Activated CD8-positive, alpha-beta T cell treated with anti-CD3 and anti-CD28 coated beads, Interleukin-2, amount 10 ng/mL, durations not matched to agents 7 days and 5 days (primary cell): ENCODE measurements around the gene SMIM12. TPM values are rescaled to one million over a fixed set of nuclear protein-coding genes. Genes with fewer than 3 reads are reported as not detected.
"Not testable (repeated sequence)": the region's sequence is repeated elsewhere in the genome, so short reads cannot be mapped to it uniquely, and the experiment has no call there.

Experiments used
- ATAC-seq: fragments of 150-1000 bp; cut with Tn5 transposase; one replicate; pipeline ENCODE4 v1.10.0; 2021; ENCODE audit warnings: moderate library complexity
- CTCF ChIA-PET: fragments of 350-600 bp; sonication (Branson Sonifier 250); formaldehyde crosslinking; loops from one replicate; lab custom pipeline; 2021; ENCODE audit warnings: antibody characterized with exemption; lab: Charles Lee
- POLR2A ChIA-PET: fragments of 350-600 bp; sonication (Branson Sonifier 250); formaldehyde crosslinking; loops from one replicate; lab custom pipeline; 2021; ENCODE audit warnings: antibody characterized with exemption; lab: Charles Lee
- DNase-seq: peaks from one replicate; pipeline ENCODE4 v3.0.0-alpha.2; 2020
- H3K27ac Mint-ChIP-seq: one replicate; pipeline ENCODE4 v1.8.0; 2021; ENCODE audit warnings: mild to moderate bottlenecking, mixed read lengths
- H3K27me3 Mint-ChIP-seq: one replicate; pipeline ENCODE4 v1.8.0; 2021; ENCODE audit warnings: low read depth, mixed read lengths
- H3K36me3 Mint-ChIP-seq: one replicate; pipeline ENCODE4 v1.8.0; 2021; ENCODE audit warnings: low read depth, mixed read lengths
- H3K4me1 Mint-ChIP-seq: one replicate; pipeline ENCODE4 v1.8.0; 2021; ENCODE audit warnings: low read depth, mixed read lengths
- H3K4me3 Mint-ChIP-seq: one replicate; pipeline ENCODE4 v1.8.0; 2021; ENCODE audit warnings: mild to moderate bottlenecking, mixed read lengths
- H3K9me3 Mint-ChIP-seq: one replicate; pipeline ENCODE4 v1.8.0; 2022; ENCODE audit warnings: mixed read lengths; ENCODE audit not compliant: insufficient read depth
- total RNA-seq, 2 experiments: library from RNA; stranded (reverse); gene quantifications; one replicate each; pipeline ENCODE4 v1.2.3, GENCODE V29; 2021

The SMIM12 gene
- total RNA-seq, 2 experiments from 2014 or later: 50.4 to 52.2 TPM

DNA sequence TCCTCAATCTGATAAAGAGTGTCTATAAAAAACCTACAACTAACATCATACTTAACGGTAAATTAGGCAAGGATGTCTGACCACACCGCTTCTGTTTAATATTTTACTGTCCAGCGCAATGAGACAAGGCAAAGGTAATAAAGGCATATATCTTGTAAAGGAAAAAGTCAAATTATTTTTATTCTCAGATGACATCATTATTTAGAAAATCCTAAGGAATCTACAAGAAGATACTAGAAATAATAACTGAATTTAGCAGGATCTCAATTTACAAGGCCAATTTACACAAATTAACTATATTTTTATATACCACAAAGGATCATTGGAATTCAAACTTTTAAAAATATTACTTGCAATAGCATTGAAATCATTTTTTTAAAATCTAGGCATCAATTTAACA, 37.3 kb downstream of the SMIM12 start:
- no peaks in the 10 kb centered on the region for H3K4me1 Mint-ChIP-seq
- DNase-seq (no peak), ATAC-seq (no peak)
- no peaks in the 10 kb centered on the region for H3K27me3 Mint-ChIP-seq
- ChIA-PET POLR2A (no interaction called here), CTCF (no interaction called here)
- H3K4me3 Mint-ChIP-seq: no peak overlapping the region
- H3K36me3 Mint-ChIP-seq: no peaks in the 10 kb centered on the region
- H3K27ac Mint-ChIP-seq: no peak overlapping the region
- H3K9me3 Mint-ChIP-seq: no peaks in the 10 kb centered on the region

- H3K36me3 Mint-ChIP-seq, DNase-seq, CTCF ChIA-PET, POLR2A ChIA-PET, H3K4me3 Mint-ChIP-seq, H3K4me1 Mint-ChIP-seq, H3K27me3 Mint-ChIP-seq, H3K9me3 Mint-ChIP-seq, H3K27ac Mint-ChIP-seq, ATAC-seq: not testable (repeated sequence)
These were observed 40.7 kb downstream of the SMIM12 start for GRCh38 chr1:34818862-34819261.

DNA sequence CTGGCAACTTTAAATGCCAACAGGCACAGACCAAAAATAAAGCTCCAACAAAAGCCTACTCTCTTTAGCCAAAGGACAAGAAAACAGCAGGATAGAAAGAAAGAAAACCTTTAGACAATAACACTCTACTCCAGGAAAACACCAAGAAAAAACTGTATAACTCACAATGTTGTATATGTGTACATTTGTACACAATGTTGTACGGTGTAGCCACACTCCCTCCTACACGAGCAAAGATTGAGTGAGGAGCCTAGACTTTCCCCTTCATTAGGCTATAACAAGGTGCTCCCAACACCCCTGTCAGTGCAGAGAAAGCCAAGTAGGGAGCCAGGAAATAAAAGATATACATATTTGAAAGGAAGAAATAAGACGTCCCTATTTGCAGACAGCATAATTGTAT, 42.8 kb downstream of the SMIM12 start:
- no peak overlapping the region for H3K27ac Mint-ChIP-seq

DNA sequence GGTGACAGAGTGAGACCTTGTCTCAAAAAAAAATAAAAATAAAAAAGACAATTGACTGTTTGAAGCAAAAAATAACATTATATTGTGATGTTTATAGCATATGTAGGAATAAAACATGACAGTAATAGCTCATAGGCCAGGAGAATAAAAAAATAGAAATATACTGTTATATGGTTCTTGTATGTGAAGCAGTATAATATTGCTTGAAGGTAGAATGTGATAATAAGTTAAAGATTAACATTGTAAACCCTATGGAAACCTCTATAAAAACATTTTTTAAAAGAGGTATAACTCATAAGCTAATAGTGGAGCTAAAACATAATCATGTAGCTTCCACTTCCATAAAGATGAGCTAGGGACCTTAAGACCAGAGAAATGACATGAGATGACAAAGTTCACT, 43.2 kb downstream of the SMIM12 start:
- H3K4me3 Mint-ChIP-seq: no peak overlapping the region
- DNase-seq: no peak
- CTCF ChIA-PET: interaction anchor here (1.0 kb wide), 1 partner anchor 36 kb away, joined by 3 read pairs; no protein-coding TSS in a partner anchor
- no peaks in the 10 kb centered on the region for H3K27me3 Mint-ChIP-seq
- no peaks in the 10 kb centered on the region for H3K9me3 Mint-ChIP-seq
- POLR2A ChIA-PET: no interaction called here
- ATAC-seq: no peak
- H3K4me1 Mint-ChIP-seq: no peaks in the 10 kb centered on the region
- no peaks in the 10 kb centered on the region for H3K36me3 Mint-ChIP-seq
- no peak overlapping the region for H3K27ac Mint-ChIP-seq

More for the DNA sequence above, 42.8 kb downstream of the SMIM12 start:
- ChIA-PET CTCF (no interaction called here), POLR2A (no interaction called here)
- H3K36me3 Mint-ChIP-seq: no peaks in the 10 kb centered on the region
- no peaks in the 10 kb centered on the region for H3K9me3 Mint-ChIP-seq
- H3K4me3 Mint-ChIP-seq: no peak overlapping the region
- H3K27me3 Mint-ChIP-seq: no peaks in the 10 kb centered on the region
- no peaks in the 10 kb centered on the region for H3K4me1 Mint-ChIP-seq
- ATAC-seq (no peak), DNase-seq (no peak)

- H3K36me3 Mint-ChIP-seq, H3K27me3 Mint-ChIP-seq, H3K9me3 Mint-ChIP-seq, ATAC-seq, POLR2A ChIA-PET, CTCF ChIA-PET, H3K27ac Mint-ChIP-seq, H3K4me1 Mint-ChIP-seq, DNase-seq, H3K4me3 Mint-ChIP-seq: not testable (repeated sequence)
These were observed 48.8 kb downstream of the SMIM12 start for GRCh38 chr1:34810781-34811180.

GRCh38 chr1:34808051-34808810, 51.3 kb downstream of the SMIM12 start:
- DNase-seq: no peak
- ATAC-seq: no peak
- no peak overlapping the region for H3K4me3 Mint-ChIP-seq
- peaks cover 2% of the 10 kb centered on the region for H3K4me1 Mint-ChIP-seq
- H3K27me3 Mint-ChIP-seq: no peaks in the 10 kb centered on the region
- H3K27ac Mint-ChIP-seq: no peak overlapping the region
- POLR2A ChIA-PET: no interaction called here
- H3K9me3 Mint-ChIP-seq: no peaks in the 10 kb centered on the region
- H3K36me3 Mint-ChIP-seq: peaks cover 2% of the 10 kb centered on the region
- CTCF ChIA-PET: no interaction called here

DNA sequence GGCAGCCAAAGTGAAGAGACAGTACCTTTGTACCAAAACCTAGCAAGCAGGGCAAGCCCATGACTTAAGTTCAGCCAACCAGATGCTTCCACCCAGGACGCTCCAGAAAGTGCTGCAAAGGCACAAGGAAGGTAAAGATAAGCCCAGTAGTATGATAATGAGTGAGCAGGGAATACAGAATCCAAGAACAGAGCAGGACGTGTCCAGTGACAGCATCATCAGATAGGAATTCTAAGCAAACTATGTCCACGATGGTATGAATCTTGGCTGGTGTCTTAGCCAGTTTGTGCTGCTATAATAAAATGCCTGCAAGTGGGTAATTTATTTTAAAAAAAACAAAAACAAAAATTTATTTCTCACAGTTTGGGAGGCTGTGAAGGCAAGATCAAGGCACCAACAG, 53.2 kb downstream of the SMIM12 start:
- DNase-seq (no peak), ATAC-seq (no peak)
- ChIA-PET POLR2A (no interaction called here), CTCF (interaction anchor here (0.8 kb wide), 1 partner anchor 46 kb away, joined by 3 read pairs; no protein-coding TSS in a partner anchor)
- H3K36me3 Mint-ChIP-seq: peaks cover 2% of the 10 kb centered on the region
- no peak overlapping the region for H3K4me3 Mint-ChIP-seq
- no peak overlapping the region for H3K27ac Mint-ChIP-seq
- no peaks in the 10 kb centered on the region for H3K27me3 Mint-ChIP-seq
- peaks cover 2% of the 10 kb centered on the region for H3K4me1 Mint-ChIP-seq
- peaks cover 3% of the 10 kb centered on the region for H3K9me3 Mint-ChIP-seq

DNA sequence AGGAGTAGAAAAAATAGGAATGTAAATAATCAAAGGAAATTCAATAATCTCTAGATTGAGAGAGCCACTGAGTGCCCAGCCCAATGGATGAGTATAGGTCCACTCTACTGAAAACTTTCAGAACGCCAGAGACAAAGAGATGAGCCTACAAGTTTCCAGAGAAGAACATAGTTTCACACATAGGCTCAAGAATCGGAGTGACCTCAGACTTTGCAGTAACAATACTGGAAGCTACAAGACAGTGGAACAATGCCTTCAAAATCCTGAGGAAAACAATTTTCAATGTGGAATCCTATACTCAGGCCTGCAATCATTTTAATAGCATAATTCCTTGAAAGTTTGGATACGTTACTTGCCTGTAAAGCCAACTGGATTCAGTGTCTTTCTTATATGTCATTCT, 55.8 kb downstream of the SMIM12 start:
- no peak for DNase-seq
- no peak overlapping the region for H3K4me3 Mint-ChIP-seq
- no peaks in the 10 kb centered on the region for H3K36me3 Mint-ChIP-seq
- peaks cover 3% of the 10 kb centered on the region for H3K9me3 Mint-ChIP-seq
- POLR2A ChIA-PET: no interaction called here
- no peak for ATAC-seq
- CTCF ChIA-PET: interaction anchor here (0.9 to 1.4 kb wide), 2 partner anchors 18 to 49 kb away, joined by 3 to 4 read pairs; no protein-coding TSS in a partner anchor
- peaks cover 2% of the 10 kb centered on the region for H3K4me1 Mint-ChIP-seq
- no peak overlapping the region for H3K27ac Mint-ChIP-seq
- no peaks in the 10 kb centered on the region for H3K27me3 Mint-ChIP-seq

Other genes starting within 250 kb of the SMIM12 start
- not detected for gene GJB5, start 104.7 kb downstream of the SMIM12 start, total RNA-seq
- not detected for gene GJB4, start 100.0 kb downstream of the SMIM12 start, total RNA-seq
- not detected for gene GJB3, start 78.5 kb downstream of the SMIM12 start, total RNA-seq
- gene GJA4, start 66.8 kb downstream of the SMIM12 start, total RNA-seq: not detected
- under 1 TPM; 0.29 to 0.39 TPM for gene DLGAP3, start 69.9 kb upstream of the SMIM12 start, total RNA-seq
- gene TMEM35B, start 125.6 kb upstream of the SMIM12 start, total RNA-seq: 10 to 100 TPM; 24.8 to 26.7 TPM
- gene ZMYM6, start 172.2 kb upstream of the SMIM12 start, total RNA-seq: 10 to 100 TPM; 15.2 to 19.2 TPM
- gene ZMYM1, start 219.6 kb upstream of the SMIM12 start, total RNA-seq: 10 to 100 TPM; 19.6 to 21.4 TPM